H1 (cell line): ENCODE results near the gene ST3GAL2. TPM values are rescaled to one million over a fixed set of nuclear protein-coding genes. Genes with fewer than 3 reads are reported as not detected.

Source experiments
- CTCF ChIA-PET: fragments of 300-600 bp; sonication (Branson Sonifier 250); formaldehyde crosslinking; loops from one replicate; lab custom pipeline; 2021; ENCODE audit not compliant: partially characterized antibody; lab: Charles Lee
- POLR2A ChIA-PET: fragments of 300-600 bp; sonication (Branson Sonifier 250); formaldehyde crosslinking; loops from one replicate; lab custom pipeline; 2021; ENCODE audit warnings: inconsistent platforms; ENCODE audit not compliant: partially characterized antibody; lab: Charles Lee
- DNase-seq, 2 experiments: peaks; one replicate each; pipeline versions ENCODE4 v3.0.0 to v3.0.0-alpha.2; 2010 to 2022; ENCODE audit warnings: low spot score in 2 of 2, low read depth in 1 of 2, mixed read lengths in 1 of 2
- FAIRE-seq: peaks from 2 replicates; lab custom pipeline; 2011; peaks lifted over from hg19 to GRCh38; lab: Jason Lieb, UNC
- H2AFZ ChIP-seq: 2 replicates; pipeline ENCODE4 v1.8.1; 2012; ENCODE audit warnings: low read length, inconsistent platforms
- H2AK5ac ChIP-seq: 2 replicates; pipeline ENCODE4 v1.6.1; 2013; ENCODE audit warnings: low read depth, low read length
- H2BK120ac ChIP-seq: replicated peaks from 2 replicates; pipeline ENCODE3; 2013; ENCODE audit warnings: low read depth, low read length, inconsistent platforms
- H2BK12ac ChIP-seq: 2 replicates; pipeline ENCODE4 v1.6.1; 2013; ENCODE audit warnings: low read depth, low read length
- H2BK15ac ChIP-seq: 2 replicates; pipeline ENCODE4 v1.6.1; 2013; ENCODE audit warnings: low read length
- H2BK20ac ChIP-seq: 2 replicates; pipeline ENCODE4 v1.6.1; 2013; ENCODE audit warnings: low read length
- H2BK5ac ChIP-seq: 2 replicates; pipeline ENCODE4 v1.6.1; 2013; ENCODE audit warnings: low read depth, low read length
- H3K14ac ChIP-seq: 2 replicates; pipeline ENCODE4 v1.6.1; 2013; ENCODE audit warnings: inconsistent platforms; ENCODE audit not compliant: insufficient read length
- H3K18ac ChIP-seq: 2 replicates; pipeline ENCODE4 v1.6.1; 2013; ENCODE audit warnings: low read length; ENCODE audit errors: extremely low read depth
- H3K23ac ChIP-seq: 2 replicates; pipeline ENCODE4 v1.6.1; 2013; ENCODE audit warnings: inconsistent platforms; ENCODE audit not compliant: insufficient read length
- H3K23me2 ChIP-seq: 2 replicates; pipeline ENCODE4 v1.6.1; 2013; ENCODE audit warnings: low read depth, low read length
- H3K27ac ChIP-seq: 2 replicates; pipeline ENCODE4 v1.6.1; 2011; ENCODE audit warnings: low read depth, low read length, inconsistent platforms
- H3K27me3 ChIP-seq, 4 experiments: replicated peaks in 1 of 4; 1 replicate in 1 of 4; 2 replicates in 3 of 4; pipeline versions ENCODE4 v1.6.1 to v1.8.1; 2011 to 2013; ENCODE audit warnings: low read length in 3 of 4, mild to moderate bottlenecking in 3 of 4, inconsistent platforms in 2 of 4, mixed read lengths in 2 of 4, moderate library complexity in 1 of 4; ENCODE audit not compliant: control insufficient read depth in 3 of 4, insufficient read depth in 3 of 4; ENCODE audit errors: extremely low read depth in 1 of 4
- H3K36me3 ChIP-seq, 4 experiments: 2 replicates each; pipeline versions ENCODE4 v1.6.1 to v1.8.1; 2011 to 2013; ENCODE audit warnings: mild to moderate bottlenecking in 4 of 4, low read length in 3 of 4, moderate library complexity in 2 of 4, control low read depth in 1 of 4, inconsistent platforms in 1 of 4; ENCODE audit not compliant: insufficient read depth in 4 of 4, control insufficient read depth in 2 of 4
- H3K4ac ChIP-seq: replicated peaks from 2 replicates; pipeline ENCODE3; 2013; ENCODE audit warnings: low read length, low read depth, mixed read lengths, inconsistent platforms; ENCODE audit not compliant: insufficient read length
- H3K4me1 ChIP-seq, 4 experiments: replicated peaks in 1 of 4; 1 replicate in 1 of 4; 2 replicates in 3 of 4; pipeline versions ENCODE4 v1.6.1 to v1.8.1; 2011 to 2013; ENCODE audit warnings: low read length in 3 of 4, inconsistent platforms in 2 of 4, mixed read lengths in 1 of 4; ENCODE audit not compliant: insufficient read depth in 4 of 4, control insufficient read depth in 3 of 4
- H3K4me2 ChIP-seq, 2 experiments: 2 replicates each; pipeline versions ENCODE4 v1.6.1 to v1.8.1; 2011 to 2013; ENCODE audit warnings: low read depth in 2 of 2, low read length in 2 of 2, control low read depth in 1 of 2, inconsistent platforms in 1 of 2, mild to moderate bottlenecking in 1 of 2; ENCODE audit not compliant: insufficient read depth in 1 of 2
- H3K4me3 ChIP-seq, 4 experiments: fragments of 200-600, 300-600 bp in 1 of 4; sonication (generic), shearing (Covaris generic), sonication (Bioruptor Twin) in 1 of 4; 2 replicates each; pipeline versions ENCODE4 v1.5.1 to v1.8.1; 2011 to 2016; ENCODE audit warnings: low read length in 4 of 4, low read depth in 3 of 4, control low read depth in 2 of 4, inconsistent platforms in 2 of 4, mild to moderate bottlenecking in 2 of 4, mixed read lengths in 1 of 4, moderate library complexity in 1 of 4; ENCODE audit not compliant: insufficient read depth in 2 of 4; ENCODE audit errors: extremely low read depth in 1 of 4
- H3K56ac ChIP-seq: replicated peaks from 2 replicates; pipeline ENCODE3; 2013; ENCODE audit warnings: low read depth, mild to moderate bottlenecking, mixed read lengths, low read length, inconsistent platforms; ENCODE audit not compliant: insufficient read length
- H3K79me1 ChIP-seq: 2 replicates; pipeline ENCODE4 v1.6.1; 2013; ENCODE audit warnings: low read depth, low read length, control low read depth
- H3K79me2 ChIP-seq, 2 experiments: 2 replicates each; pipeline versions ENCODE4 v1.6.1 to v1.8.1; 2012 to 2013; ENCODE audit warnings: low read length in 2 of 2, mild to moderate bottlenecking in 2 of 2, inconsistent platforms in 1 of 2; ENCODE audit not compliant: insufficient read depth in 2 of 2, control insufficient read depth in 1 of 2
- H3K9ac ChIP-seq, 4 experiments: replicated peaks in 1 of 4; 1 replicate in 1 of 4; 2 replicates in 3 of 4; pipeline versions ENCODE4 v1.6.1 to v1.8.1; 2011 to 2013; ENCODE audit warnings: low read depth in 3 of 4, low read length in 3 of 4, control low read depth in 2 of 4, mild to moderate bottlenecking in 2 of 4, moderate library complexity in 2 of 4, inconsistent platforms in 1 of 4; ENCODE audit errors: extremely low read depth in 1 of 4
- H3K9me3 ChIP-seq, 2 experiments: 2 replicates each; pipeline versions ENCODE4 v1.6.1 to v1.8.1; 2012 to 2013; ENCODE audit warnings: mild to moderate bottlenecking in 2 of 2, moderate library complexity in 2 of 2, control low read depth in 1 of 2, inconsistent platforms in 1 of 2, low read depth in 1 of 2, low read length in 1 of 2, mixed read lengths in 1 of 2; ENCODE audit not compliant: insufficient read depth in 2 of 2
- H4K20me1 ChIP-seq, 2 experiments: replicated peaks in 1 of 2; 2 replicates each; pipeline versions ENCODE3 to v1.8.1; 2011 to 2013; ENCODE audit warnings: inconsistent platforms in 2 of 2, low read length in 2 of 2, mild to moderate bottlenecking in 1 of 2; ENCODE audit not compliant: insufficient read depth in 2 of 2, control insufficient read depth in 1 of 2
- H4K5ac ChIP-seq: 2 replicates; pipeline ENCODE4 v1.6.1; 2013; ENCODE audit warnings: low read length, low read depth, mixed read lengths, inconsistent platforms; ENCODE audit not compliant: insufficient read length
- H4K8ac ChIP-seq: 2 replicates; pipeline ENCODE4 v1.8.0; 2013; ENCODE audit warnings: mild to moderate bottlenecking, moderate library complexity, low read length, inconsistent platforms; ENCODE audit not compliant: insufficient read depth; ENCODE audit errors: extremely low read depth
- H4K91ac ChIP-seq: replicated peaks from 2 replicates; pipeline ENCODE3; 2013; ENCODE audit warnings: low read length, mixed read lengths, inconsistent platforms; ENCODE audit not compliant: insufficient read length
- ASH2L ChIP-seq: fragments of 200-600, 300-600 bp; sonication (generic); IDR thresholded peaks from one replicate; pipeline ENCODE4 v1.7.1; 2017; ENCODE audit warnings: low read length
- CREB1 ChIP-seq: IDR thresholded peaks from 2 replicates; pipeline ENCODE4 v1.6.1; 2012; ENCODE audit warnings: inconsistent platforms
- NRF1 ChIP-seq: IDR thresholded peaks from 2 replicates; pipeline ENCODE4 v1.6.1; 2011; ENCODE audit warnings: mild to moderate bottlenecking, low read depth, low read length, improper control_type of control experiment
- POLR2A ChIP-seq, 2 experiments: IDR thresholded peaks; 1 replicate in 1 of 2; 2 replicates in 1 of 2; pipeline ENCODE4 v1.6.1; 2011; ENCODE audit warnings: low read depth in 2 of 2, low read length in 2 of 2, mild to moderate bottlenecking in 2 of 2; ENCODE audit errors: control extremely low read depth in 1 of 2
- POLR2AphosphoS5 ChIP-seq: IDR thresholded peaks from 2 replicates; pipeline ENCODE4 v1.6.1; 2011; ENCODE audit warnings: low read depth, low read length
- POU5F1 ChIP-seq: IDR thresholded peaks from 2 replicates; pipeline ENCODE4 v1.6.1; 2011; ENCODE audit warnings: low read depth, mild to moderate bottlenecking, low read length, moderate library complexity
- SIN3A ChIP-seq, 2 experiments: IDR thresholded peaks in 1 of 2; conservative IDR thresholded peaks in 1 of 2; 2 replicates each; pipeline ENCODE4 v1.6.1; 2011 to 2012; ENCODE audit warnings: low read length in 2 of 2, improper control_type of control experiment in 1 of 2, low read depth in 1 of 2, mild to moderate bottlenecking in 1 of 2
- TAF1 ChIP-seq: IDR thresholded peaks from 2 replicates; pipeline ENCODE4 v1.6.1; 2011; ENCODE audit warnings: mild to moderate bottlenecking, low read depth, low read length
- TAF7 ChIP-seq: optimal IDR thresholded peaks from 2 replicates; pipeline ENCODE3; 2011; ENCODE audit warnings: low read depth, mild to moderate bottlenecking, inconsistent platforms, low read length, moderate library complexity, borderline replicate concordance
- TEAD4 ChIP-seq: IDR thresholded peaks from 2 replicates; pipeline ENCODE4 v1.6.1; 2012; ENCODE audit warnings: low read depth, low read length, inconsistent platforms, mixed read lengths
- WGBS, 2 experiments: shearing (Covaris generic) in 1 of 2; methylation state at CpG; one replicate each; pipeline versions ENCODE4 v1.1.6 to v1.1.7; 2013 to 2015; ENCODE audit warnings: low lambda C conversion rate in 2 of 2, mixed read lengths in 2 of 2, inconsistent platforms in 1 of 2, low coverage in 1 of 2, missing lambda C conversion rate in 1 of 2; ENCODE audit not compliant: insufficient replicate concordance in 2 of 2, insufficient coverage in 1 of 2, insufficient read length in 1 of 2; ENCODE audit errors: extremely low coverage in 1 of 2, missing lambda C conversion rate in 1 of 2; 5-methylcytosine and 5-hydroxymethylcytosine counted together
- polyA plus RNA-seq, 7 experiments: library from polyadenylated mRNA; depleted of rRNA in 3 of 7; stranded (reverse) in 5 of 7; unstranded in 2 of 7; fragments of >200 nt in 5 of 7; fragments of 200-250 nt in 2 of 7; gene quantifications; 1 replicate in 5 of 7; 2 replicates in 1 of 7; 4 replicates in 1 of 7; pipeline versions ENCODE4 v1.2.1 to v1.2.3, GENCODE V29; 2011 to 2013; ENCODE audit warnings: missing spikeins in 2 of 7, mixed read lengths in 2 of 7
- total RNA-seq: library from RNA; stranded (reverse); fragmentation: NEBNext Ultra II Directional; extraction: Animal tissue kit (Norgen Biotek cat#: 25700); gene quantifications from 2 replicates; pipeline ENCODE4 v1.2.1, GENCODE V29; 2021
- TF ChIP-seq, protein P1 (sequence below): IDR thresholded peaks from 2 replicates; pipeline ENCODE4 v1.6.1; 2012; ENCODE audit warnings: inconsistent platforms
- TF ChIP-seq, protein P2 (sequence below): IDR thresholded peaks from 2 replicates; pipeline ENCODE4 v1.6.1; 2011; ENCODE audit warnings: low read length, improper control_type of control experiment

ST3GAL2 gene
- total and polyA plus RNA-seq, 2 of the 8 experiments (the other 6 are each of a cell fraction or from before 2014, with no cell fraction given), result 14.4 to 39.7 TPM

DNA sequence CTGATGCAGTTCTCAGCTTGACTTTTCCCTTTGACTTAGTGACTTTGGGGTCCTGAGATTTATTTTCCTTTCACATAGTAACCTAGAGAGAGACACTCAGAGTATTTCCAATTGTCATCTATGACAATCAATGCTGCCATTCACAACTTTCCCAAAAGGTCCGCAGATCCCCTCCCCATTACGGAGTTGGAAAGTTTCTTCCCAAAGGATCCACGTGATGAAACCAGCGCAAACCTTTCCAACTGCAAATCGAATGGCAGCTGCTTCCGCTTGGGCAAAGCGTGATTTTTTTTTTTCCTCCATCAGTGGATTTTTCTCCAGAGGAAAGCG is 15.0 kb upstream of the ST3GAL2 start:
- H2BK20ac ChIP-seq, result no peak overlapping the region
- H3K79me2 ChIP-seq, result no peaks in the 10 kb centered on the region
- H3K36me3 ChIP-seq, result no peaks in the 10 kb centered on the region
- DNase-seq (no peak), FAIRE-seq (peak; percentile 7)
- no peak overlapping the region for H2BK120ac ChIP-seq
- H2BK15ac ChIP-seq, result no peak overlapping the region
- POLR2A ChIA-PET, result interaction anchor here (0.8 to 5.1 kb wide), 15 partner anchors 10 to 186 kb away, joined by 3 to 37 read pairs (median 4); partner anchors contain the start of gene ST3GAL2
- H3K18ac ChIP-seq, result no peak overlapping the region
- H2AK5ac ChIP-seq, result no peak overlapping the region
- H2BK12ac ChIP-seq, result no peak overlapping the region
- no peak overlapping the region; the same call in 1 of the 2 replicates for H2BK5ac ChIP-seq
- no peaks in the 10 kb centered on the region for H3K79me1 ChIP-seq
- H3K4me1 ChIP-seq, result peaks cover 0 to 2% (median 0%) of the 10 kb centered on the region in 4 experiments; a peak in 1 of 7 replicates
- peak overlapping the region; percentile 100 for H3K27ac ChIP-seq
- peak overlapping the region; percentile 67 to 96 (median 86); a peak in 6 of 7 replicates for H3K9ac ChIP-seq
- H3K4ac ChIP-seq, result no peak overlapping the region
- H4K91ac ChIP-seq, result no peak overlapping the region
- TF ChIP-seq CREB1 (no peak), POLR2AphosphoS5 (peak; percentile 35; the same call in 1 of the 2 replicates), TAF1 (peak; percentile 68), ASH2L (no peak), POLR2A (IDR thresholded peaks at IDR 0.05; ENCODE audit: control extremely low read depth in 1 of 2, low read depth in 2 of 2, low read length in 2 of 2) (peak; percentile 22 to 30; a peak in 2 of 3 replicates), SIN3A (conservative IDR thresholded peaks at IDR 0.05 in 1 of 2, IDR thresholded peaks at IDR 0.05 in 1 of 2; ENCODE audit: low read depth in 1 of 2, low read length in 2 of 2) (peak in 1 of 2 experiments; percentile 50; a peak in 1 of 4 replicates), POU5F1 (no peak), NRF1 (no peak), TAF7 (peak; percentile 28), TEAD4 (no peak)
- TF ChIP-seq, protein P1, sequence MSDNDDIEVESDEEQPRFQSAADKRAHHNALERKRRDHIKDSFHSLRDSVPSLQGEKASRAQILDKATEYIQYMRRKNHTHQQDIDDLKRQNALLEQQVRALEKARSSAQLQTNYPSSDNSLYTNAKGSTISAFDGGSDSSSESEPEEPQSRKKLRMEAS, result peak; percentile 36; the same call in 1 of the 2 replicates
- TF ChIP-seq, protein P2, sequence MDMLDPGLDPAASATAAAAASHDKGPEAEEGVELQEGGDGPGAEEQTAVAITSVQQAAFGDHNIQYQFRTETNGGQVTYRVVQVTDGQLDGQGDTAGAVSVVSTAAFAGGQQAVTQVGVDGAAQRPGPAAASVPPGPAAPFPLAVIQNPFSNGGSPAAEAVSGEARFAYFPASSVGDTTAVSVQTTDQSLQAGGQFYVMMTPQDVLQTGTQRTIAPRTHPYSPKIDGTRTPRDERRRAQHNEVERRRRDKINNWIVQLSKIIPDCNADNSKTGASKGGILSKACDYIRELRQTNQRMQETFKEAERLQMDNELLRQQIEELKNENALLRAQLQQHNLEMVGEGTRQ, result peak; percentile 64; the same call in 1 of the 2 replicates
- no peaks in the 10 kb centered on the region for H3K27me3 ChIP-seq
- H3K14ac ChIP-seq, result no peak overlapping the region
- no peaks in the 10 kb centered on the region for H3K9me3 ChIP-seq
- CTCF ChIA-PET, result interaction anchor here (0.6 to 5.3 kb wide), 16 partner anchors 10 to 81 kb away, joined by 3 to 37 read pairs (median 4); partner anchors contain the start of gene ST3GAL2
- H3K56ac ChIP-seq, result no peak overlapping the region
- H4K8ac ChIP-seq, result no peak overlapping the region
- H3K4me3 ChIP-seq, result peak overlapping the region; percentile 44 to 83 (median 78)
- H3K23me2 ChIP-seq, result no peaks in the 10 kb centered on the region; the same call in 1 of the 2 replicates
- peak overlapping the region; percentile 70; the same call in 1 of the 2 replicates for H2AFZ ChIP-seq
- H4K5ac ChIP-seq, result no peak overlapping the region
- 4% methylated on average over 8 of the region's 8 CpGs; no CpG with 5 or more reads in 1 of the 2 experiments for WGBS, 2 experiments
- no peak overlapping the region for H3K23ac ChIP-seq
- H3K4me2 ChIP-seq, result peak overlapping the region; percentile 42 to 81
- H4K20me1 ChIP-seq, result no peaks in the 10 kb centered on the region
